HEK293 (cell line): Measurements from ENCODE around the gene CACHD1.

Source experiments
- CTCF ChIA-PET: fragments of 350-600 bp; formaldehyde crosslinking; extraction: SDS; loops from one replicate; lab custom pipeline; 2021; ENCODE audit warnings: antibody characterized with exemption; lab: Yijun Ruan, JAX
- POLR2A ChIA-PET: fragments of 300-600 bp; formaldehyde crosslinking; extraction: SDS; loops from one replicate; lab custom pipeline; 2020; ENCODE audit warnings: antibody characterized with exemption, inconsistent platforms; lab: Yijun Ruan, JAX
- H3K27ac ChIP-seq: fragments of 200-500 bp; sonication (Bioruptor generic); 2 replicates; pipeline ENCODE4 v1.5.1; 2014; ENCODE audit warnings: low read depth, low read length, control low read depth, inconsistent platforms; ENCODE audit errors: extremely low read depth
- H3K36me3 ChIP-seq, 2 experiments: fragments of 200-500 bp in 1 of 2; sonication (Bioruptor generic) in 1 of 2; 1 replicate in 1 of 2; 2 replicates in 1 of 2; pipeline ENCODE4 v1.5.1; 2014 to 2017; ENCODE audit warnings: inconsistent platforms in 2 of 2, low read length in 2 of 2; ENCODE audit not compliant: control insufficient read depth in 2 of 2, insufficient read depth in 1 of 2
- H3K4me1 ChIP-seq: fragments of 200-500 bp; sonication (Bioruptor generic); 2 replicates; pipeline ENCODE4 v1.5.1; 2014; ENCODE audit warnings: mild to moderate bottlenecking, low read length, inconsistent platforms; ENCODE audit not compliant: control insufficient read depth, insufficient read depth
- H3K4me3 ChIP-seq: 2 replicates; pipeline ENCODE4 v1.5.1; 2011; ENCODE audit warnings: low read depth, mild to moderate bottlenecking, control low read depth, low read length, moderate library complexity
- H3K9me3 ChIP-seq: fragments of 200-500 bp; sonication (Bioruptor generic); 2 replicates; pipeline ENCODE4 v1.5.1; 2014; ENCODE audit warnings: low read depth, low read length, inconsistent platforms; ENCODE audit not compliant: control insufficient read depth, insufficient read depth
- GLI2 ChIP-seq: fragments of 450-650 bp; formaldehyde crosslinking; IDR thresholded peaks from 2 replicates; pipeline ENCODE4; 2017; ENCODE audit warnings: missing biosample characterization, missing genetic modification characterization, low read depth, borderline replicate concordance
- HOXC10 ChIP-seq: sonication (generic); formaldehyde crosslinking; IDR thresholded peaks from 2 replicates; pipeline ENCODE4 v1.8.1; 2023; ENCODE audit warnings: mild to moderate bottlenecking, missing genetic modification reagents
- KLF10 ChIP-seq: fragments of 450-650 bp; IDR thresholded peaks from 2 replicates; pipeline ENCODE4 v1.5.1; 2018; ENCODE audit warnings: missing biosample characterization, mild to moderate bottlenecking, missing genetic modification characterization
- KLF17 ChIP-seq: fragments of 450-650 bp; formaldehyde crosslinking; IDR thresholded peaks from 2 replicates; pipeline ENCODE4 v1.5.1; 2016; ENCODE audit warnings: missing biosample characterization, missing genetic modification characterization
- REST ChIP-seq: fragments of 450-650 bp; formaldehyde crosslinking; IDR thresholded peaks from 2 replicates; pipeline ENCODE4 v1.5.1; 2016; ENCODE audit warnings: missing biosample characterization, missing genetic modification characterization
- ZBTB17 ChIP-seq: fragments of 450-650 bp; formaldehyde crosslinking; IDR thresholded peaks from 2 replicates; pipeline ENCODE4 v1.5.1; 2016; ENCODE audit warnings: missing biosample characterization, missing genetic modification characterization
- ZNF146 ChIP-seq: fragments of 450-650 bp; formaldehyde crosslinking; IDR thresholded peaks from 2 replicates; pipeline ENCODE4 v1.5.1; 2016; ENCODE audit warnings: missing biosample characterization, missing genetic modification characterization
- ZNF174 ChIP-seq: fragments of 450-650 bp; formaldehyde crosslinking; IDR thresholded peaks from 2 replicates; pipeline ENCODE4 v1.5.0; 2017; ENCODE audit warnings: missing biosample characterization, mild to moderate bottlenecking, missing genetic modification characterization
- ZNF354C ChIP-seq: fragments of 450-650 bp; formaldehyde crosslinking; IDR thresholded peaks from 2 replicates; pipeline ENCODE4 v1.5.1; 2016; ENCODE audit warnings: missing biosample characterization, missing genetic modification characterization, low read depth, borderline replicate concordance
- ZNF416 ChIP-seq: fragments of 450-650 bp; formaldehyde crosslinking; IDR thresholded peaks from 2 replicates; pipeline ENCODE4 v1.5.1; 2016; ENCODE audit warnings: missing biosample characterization, missing genetic modification characterization
- ZNF548 ChIP-seq: fragments of 450-650 bp; formaldehyde crosslinking; IDR thresholded peaks from 2 replicates; pipeline ENCODE4 v1.5.1; 2016; ENCODE audit warnings: missing biosample characterization, missing genetic modification characterization
- ZNF561 ChIP-seq: fragments of 450-650 bp; IDR thresholded peaks from 2 replicates; pipeline ENCODE4 v1.5.1; 2018; ENCODE audit warnings: missing biosample characterization, missing genetic modification characterization, borderline replicate concordance
- ZNF596 ChIP-seq: fragments of 450-650 bp; IDR thresholded peaks from 2 replicates; pipeline ENCODE4 v1.5.0; 2018; ENCODE audit warnings: missing biosample characterization, mild to moderate bottlenecking, missing genetic modification characterization, moderate library complexity
- ZNF747 ChIP-seq: fragments of 450-650 bp; formaldehyde crosslinking; IDR thresholded peaks from 2 replicates; pipeline ENCODE4 v1.5.1; 2016; ENCODE audit warnings: missing biosample characterization, missing genetic modification characterization
- ZNF792 ChIP-seq: fragments of 450-650 bp; formaldehyde crosslinking; IDR thresholded peaks from 2 replicates; pipeline ENCODE4 v1.5.1; 2016; ENCODE audit warnings: missing biosample characterization, missing genetic modification characterization
- ZSCAN18 ChIP-seq: fragments of 450-650 bp; formaldehyde crosslinking; IDR thresholded peaks from 2 replicates; pipeline ENCODE4 v1.5.1; 2016; ENCODE audit warnings: missing biosample characterization, missing genetic modification characterization
- TF ChIP-seq, protein P1 (sequence below): fragments of 450-650 bp; formaldehyde crosslinking; IDR thresholded peaks from 2 replicates; pipeline ENCODE4 v1.5.1; 2016; ENCODE audit warnings: missing biosample characterization, missing genetic modification characterization

Gene CACHD1

DNA sequence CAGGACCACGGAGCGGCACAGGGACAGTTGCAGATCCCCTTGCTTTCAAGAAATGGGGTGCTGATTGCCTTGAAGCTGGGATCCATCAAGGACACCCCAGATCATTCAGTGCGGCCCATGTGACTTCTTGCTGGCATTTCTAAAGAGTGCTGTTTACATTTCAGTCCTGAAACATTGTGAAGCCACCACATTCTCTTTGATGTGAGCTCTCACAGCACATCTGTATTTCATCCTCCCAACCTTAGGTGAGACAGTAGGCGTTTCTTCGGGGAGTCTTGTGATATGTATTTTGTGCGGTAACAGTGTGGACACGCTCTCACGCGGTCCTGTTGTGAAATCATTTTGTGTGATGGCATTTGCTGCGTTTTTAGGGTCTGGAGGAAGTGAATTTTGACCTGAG is 57.2 kb downstream of the CACHD1 start (continued):
- TF ChIP-seq ZNF174 (tag by site-specific recombination) (no peak), ZBTB17 (tag by site-specific recombination) (no peak), ZNF596 (tag by site-specific recombination) (no peak), ZNF561 (no peak), KLF10 (no peak), ZNF548 (tag by site-specific recombination) (no peak), KLF17 (tag by site-specific recombination) (no peak), GLI2 (tag by site-specific recombination) (no peak)
- TF ChIP-seq, protein P1, sequence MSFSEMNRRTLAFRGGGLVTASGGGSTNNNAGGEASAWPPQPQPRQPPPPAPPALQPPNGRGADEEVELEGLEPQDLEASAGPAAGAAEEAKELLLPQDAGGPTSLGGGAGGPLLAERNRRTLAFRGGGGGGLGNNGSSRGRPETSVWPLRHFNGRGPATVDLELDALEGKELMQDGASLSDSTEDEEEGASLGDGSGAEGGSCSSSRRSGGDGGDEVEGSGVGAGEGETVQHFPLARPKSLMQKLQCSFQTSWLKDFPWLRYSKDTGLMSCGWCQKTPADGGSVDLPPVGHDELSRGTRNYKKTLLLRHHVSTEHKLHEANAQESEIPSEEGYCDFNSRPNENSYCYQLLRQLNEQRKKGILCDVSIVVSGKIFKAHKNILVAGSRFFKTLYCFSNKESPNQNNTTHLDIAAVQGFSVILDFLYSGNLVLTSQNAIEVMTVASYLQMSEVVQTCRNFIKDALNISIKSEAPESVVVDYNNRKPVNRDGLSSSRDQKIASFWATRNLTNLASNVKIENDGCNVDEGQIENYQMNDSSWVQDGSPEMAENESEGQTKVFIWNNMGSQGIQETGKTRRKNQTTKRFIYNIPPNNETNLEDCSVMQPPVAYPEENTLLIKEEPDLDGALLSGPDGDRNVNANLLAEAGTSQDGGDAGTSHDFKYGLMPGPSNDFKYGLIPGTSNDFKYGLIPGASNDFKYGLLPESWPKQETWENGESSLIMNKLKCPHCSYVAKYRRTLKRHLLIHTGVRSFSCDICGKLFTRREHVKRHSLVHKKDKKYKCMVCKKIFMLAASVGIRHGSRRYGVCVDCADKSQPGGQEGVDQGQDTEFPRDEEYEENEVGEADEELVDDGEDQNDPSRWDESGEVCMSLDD = no peak
- TF ChIP-seq, all 188 proteins: peak for 0

DNA sequence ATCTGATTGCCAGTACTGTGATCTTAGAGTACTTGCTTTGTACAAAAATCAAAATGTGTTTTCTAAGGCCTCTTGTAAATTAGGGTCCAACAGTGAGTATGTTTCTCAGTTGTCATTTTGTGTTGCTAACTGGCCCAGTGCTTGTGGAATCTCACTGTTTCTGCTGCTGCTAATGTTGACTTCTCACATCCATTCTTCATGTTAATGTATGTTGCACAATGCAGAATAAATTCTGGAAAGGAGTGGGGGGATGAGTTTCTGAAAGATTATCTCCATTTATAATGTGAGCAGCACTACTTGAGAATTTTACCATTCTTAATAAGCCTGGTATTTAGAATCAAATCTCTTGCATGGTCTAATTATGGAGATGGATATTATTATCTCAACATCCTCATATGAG is 57.9 kb downstream of the CACHD1 start:
- TF ChIP-seq ZNF747 = no peak
- CTCF ChIA-PET = interaction anchor here (0.8 kb wide), 1 partner anchor 108 kb away, joined by 3 read pairs; no protein-coding TSS in a partner anchor
- POLR2A ChIA-PET = no interaction called here
- peaks cover 30% of the 10 kb centered on the region for H3K4me1 ChIP-seq
- no peaks in the 10 kb centered on the region for H3K9me3 ChIP-seq
- no peaks in the 10 kb centered on the region for H3K36me3 ChIP-seq
- H3K4me3 ChIP-seq = no peak overlapping the region
- H3K27ac ChIP-seq = no peak overlapping the region

DNA sequence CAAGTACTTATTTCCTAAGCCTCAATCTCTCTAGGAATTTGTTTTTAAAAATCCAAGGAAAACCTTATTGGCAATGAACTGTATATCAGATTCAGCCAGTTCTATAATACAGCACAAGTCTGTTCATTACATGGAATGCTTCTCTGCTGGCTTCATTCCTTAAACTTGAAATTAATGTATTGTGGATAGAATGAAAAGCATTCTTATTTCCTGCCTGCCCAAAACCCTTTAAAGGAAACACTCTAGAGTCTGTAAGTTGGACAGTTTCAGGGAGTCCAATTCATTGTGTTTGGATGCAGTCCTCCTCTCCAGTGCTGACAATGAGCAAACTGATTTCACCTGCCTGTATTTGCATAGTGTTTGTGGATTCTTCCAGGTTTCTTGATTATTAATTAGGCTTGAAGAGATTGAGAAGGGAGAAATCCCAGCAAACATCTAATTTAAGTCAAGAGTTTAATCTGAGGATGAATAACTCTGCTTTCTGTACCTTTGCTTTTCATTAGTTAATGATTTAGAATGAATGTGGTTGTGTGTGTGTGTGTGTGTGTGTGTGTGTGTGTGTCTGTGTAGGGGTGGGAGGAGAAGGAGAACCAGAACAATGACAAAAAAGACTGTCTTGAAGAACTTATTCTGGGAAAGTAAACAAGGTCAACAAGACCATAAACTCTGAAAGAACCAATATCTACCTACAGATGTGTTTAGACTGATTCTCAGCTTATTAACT is 61.2 kb downstream of the CACHD1 start:
- no peaks in the 10 kb centered on the region for H3K36me3 ChIP-seq
- H3K4me3 ChIP-seq = no peak overlapping the region
- no peak for TF ChIP-seq ZNF792 (tag by site-specific recombination)
- no peak for TF ChIP-seq ZSCAN18
- no peak for TF ChIP-seq ZNF146 (tag by site-specific recombination)
- TF ChIP-seq ZNF416 (tag by site-specific recombination) = no peak
- TF ChIP-seq HOXC10 (CRISPR knock-in tag) = no peak
- TF ChIP-seq ZNF354C (tag by site-specific recombination) = no peak
- TF ChIP-seq REST (tag by site-specific recombination) = peak; percentile 40; the same call in 1 of the 2 replicates
- no peak for TF ChIP-seq ZNF174 (tag by site-specific recombination)
- ChIA-PET CTCF (interaction anchor here (0.6 to 0.7 kb wide), 2 partner anchors 29 to 32 kb away, joined by 3 read pairs; no protein-coding TSS in a partner anchor), POLR2A (interaction anchor here (0.7 kb wide), 1 partner anchor 757 kb away, joined by 4 read pairs; the partner anchor contains the start of gene ROR1)
- H3K9me3 ChIP-seq = no peaks in the 10 kb centered on the region
- peaks cover 19% of the 10 kb centered on the region for H3K4me1 ChIP-seq
- H3K27ac ChIP-seq = no peak overlapping the region
